Effector CD4-positive, alpha-beta T cell (primary cell): Measurements from ENCODE around the gene OAT.

Experiments
- DNase-seq: peaks from one replicate; pipeline ENCODE4 v3.0.0-alpha.2; 2020
- total RNA-seq: gene quantifications from one replicate; lab custom pipeline; 2026; lab: John Stamatoyannopoulos, UW

The OAT gene
- 89.3 reads per million, percentile 80 among the genes with 10 or more reads in this experiment for total RNA-seq

- DNase-seq, result peak; percentile 96
Measured at GRCh38 chr10:124418726-124419501, at the start of gene OAT. Gene OAT (minus strand): TSS chr10:124418923. CDS start chr10:124412171, 6,752 bp downstream.

DNA sequence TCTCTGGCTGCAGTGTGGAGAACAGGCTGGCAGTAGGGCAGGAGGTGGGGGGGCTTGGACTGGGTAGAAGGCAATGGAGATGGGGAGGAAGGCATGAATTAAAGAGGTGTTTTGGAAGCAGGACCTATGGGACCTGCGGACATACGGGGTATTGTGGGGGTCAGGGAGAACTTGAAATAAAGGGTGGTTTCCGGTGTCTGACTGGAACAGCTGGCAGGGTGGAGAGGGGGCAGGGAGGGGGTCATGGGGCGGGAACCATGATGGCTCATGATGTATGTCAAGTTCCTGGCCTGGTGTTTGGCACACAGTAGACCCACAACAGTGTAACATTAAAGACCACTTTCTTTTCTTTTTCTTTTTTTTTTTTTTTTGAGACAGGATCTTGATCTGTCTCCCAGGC is 48.4 kb upstream of the OAT start:
- DNase-seq, result no peak

- DNase-seq, result no peak
Measured at GRCh38 chr10:124465777-124466488, 47.2 kb upstream of the OAT start.

GRCh38 chr10:124465003-124465776 is 46.5 kb upstream of the OAT start:
- DNase-seq, result no peak

DNA sequence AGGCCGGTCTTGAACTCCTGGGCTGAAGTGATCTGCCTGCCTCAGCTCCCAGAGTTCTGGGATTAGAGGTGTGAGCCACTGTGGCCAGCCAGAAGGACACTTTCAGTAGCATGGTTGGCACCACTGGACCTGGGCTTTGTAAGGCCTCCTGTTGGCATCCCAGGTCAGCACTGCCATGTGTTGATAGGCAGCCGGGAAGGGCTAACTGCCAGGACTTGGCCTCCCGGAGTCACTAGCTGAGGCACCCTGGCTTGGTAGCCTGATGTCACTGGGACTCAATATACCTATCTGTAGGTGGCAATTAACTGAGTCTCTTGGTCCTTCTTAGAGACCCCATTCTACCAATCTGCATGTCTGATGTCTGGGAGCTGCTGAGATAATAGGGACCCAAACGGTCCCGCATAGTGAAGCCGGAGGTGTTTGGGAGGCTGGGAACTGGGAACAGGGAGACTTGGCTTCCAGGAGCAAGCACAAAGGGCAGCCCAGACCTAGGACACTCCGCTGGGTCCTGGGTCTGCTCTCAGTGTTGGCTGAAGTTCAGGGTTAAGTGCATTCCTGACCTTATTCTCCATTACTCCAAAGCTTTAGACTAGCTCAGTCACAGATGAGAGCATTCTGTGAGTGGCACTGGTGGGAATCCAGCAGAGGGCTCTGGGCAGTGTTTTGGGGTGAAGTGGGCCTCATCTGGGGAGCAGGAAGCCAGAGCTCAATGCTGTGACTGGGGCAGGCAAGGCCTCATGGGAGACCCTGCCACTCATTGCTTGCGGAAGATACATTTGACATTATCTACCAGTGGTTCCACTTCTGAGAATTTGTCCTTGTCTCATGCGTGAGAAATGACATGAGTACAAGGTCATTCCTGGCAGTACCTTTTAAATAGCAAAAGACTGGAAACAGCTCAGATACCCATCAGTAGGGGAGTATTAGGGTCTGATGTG is 45.6 kb upstream of the OAT start:
- DNase-seq, result no peak

- no peak for DNase-seq
Measured at GRCh38 chr10:124462348-124462695, 43.6 kb upstream of the OAT start.

- DNase-seq, result peak; percentile 77
Measured at GRCh38 chr10:124461642-124462347, 43.1 kb upstream of the OAT start, which contains the start of gene LHPP. Gene LHPP (plus strand): TSS chr10:124461823. CDS start chr10:124461863, 40 bp downstream.

DNA sequence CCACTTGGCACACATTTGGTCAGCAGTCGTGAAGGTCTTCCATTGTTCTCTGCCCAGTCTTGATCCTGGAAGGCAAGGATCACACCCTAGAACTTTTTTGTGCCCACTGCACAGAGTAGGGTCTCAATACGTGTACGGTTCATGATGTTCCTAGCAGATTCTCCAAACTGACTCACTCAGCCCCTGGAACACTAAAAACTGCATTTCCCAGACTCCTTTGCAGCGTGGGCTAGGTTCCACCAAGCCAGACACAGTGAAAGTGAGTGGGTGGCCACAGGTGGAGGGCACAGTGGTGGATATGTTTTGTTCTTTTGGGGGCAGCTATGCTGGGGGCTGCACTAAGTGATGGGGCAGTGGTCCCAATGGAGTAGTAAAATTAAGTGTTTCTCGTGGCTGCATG is 41.4 kb upstream of the OAT start:
- no peak for DNase-seq

- no peak for DNase-seq
Measured at GRCh38 chr10:124459395-124459794, 40.7 kb upstream of the OAT start.

DNA sequence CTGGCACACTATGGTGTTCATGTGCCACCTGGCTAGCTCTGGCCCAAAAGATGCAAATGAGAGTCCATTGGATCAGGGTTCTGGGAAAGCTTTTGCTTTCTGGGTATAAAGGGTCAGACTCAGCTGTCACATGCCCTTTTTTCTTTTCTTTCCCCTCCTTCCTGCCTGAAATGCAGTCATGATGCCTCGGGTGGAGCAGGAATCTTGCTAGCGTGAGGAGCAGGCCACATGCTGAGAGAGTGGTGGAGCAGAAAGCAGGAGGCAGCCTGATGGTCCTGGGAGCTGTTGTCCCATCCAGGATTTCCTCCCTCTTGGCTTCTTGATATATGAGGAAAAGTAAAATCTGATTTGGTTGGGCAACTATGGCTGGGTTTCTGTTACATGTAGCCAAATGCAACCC is 40.2 kb upstream of the OAT start:
- no peak for DNase-seq

GRCh38 chr10:124458473-124458872 is 39.8 kb upstream of the OAT start:
- no peak for DNase-seq

- no peak for DNase-seq
Measured at GRCh38 chr10:124455441-124455840, 36.7 kb upstream of the OAT start.

- DNase-seq, result no peak
Measured at GRCh38 chr10:124453960-124454610, 35.4 kb upstream of the OAT start.

DNA sequence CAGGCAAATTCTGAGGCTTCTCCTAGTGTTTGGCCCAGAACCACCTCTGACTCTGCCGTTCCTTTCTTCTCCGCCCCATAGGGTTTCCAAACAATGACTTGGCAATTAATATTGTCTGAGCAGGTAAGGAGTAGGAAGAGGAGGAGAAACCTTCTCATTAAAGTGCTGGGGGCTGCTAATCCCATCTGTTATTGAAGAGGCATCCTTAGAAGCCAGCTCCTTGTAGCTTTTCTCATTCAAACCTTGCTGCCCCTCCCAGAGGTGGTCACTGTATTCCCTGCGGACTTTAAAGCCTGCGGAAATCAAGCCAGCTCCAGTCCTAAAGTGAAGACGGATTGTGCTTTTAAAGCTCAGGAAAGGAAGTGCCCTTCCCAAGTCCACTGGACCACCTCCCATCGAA is 32.6 kb upstream of the OAT start:
- DNase-seq, result no peak

DNA sequence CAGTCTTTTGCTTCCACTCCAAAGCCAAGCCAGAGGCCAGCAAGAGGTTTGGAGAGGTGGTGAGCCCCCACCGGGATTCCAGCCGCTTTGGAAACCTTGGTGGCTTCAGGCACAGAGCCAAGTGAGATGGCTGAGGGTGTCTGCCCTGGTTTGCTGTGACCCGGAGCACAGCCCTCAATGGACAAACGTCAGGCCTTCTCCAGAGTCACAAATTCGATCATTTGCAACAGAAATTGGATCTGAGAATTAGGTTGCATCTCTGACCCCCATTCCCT is 32.0 kb upstream of the OAT start:
- no peak for DNase-seq

DNA sequence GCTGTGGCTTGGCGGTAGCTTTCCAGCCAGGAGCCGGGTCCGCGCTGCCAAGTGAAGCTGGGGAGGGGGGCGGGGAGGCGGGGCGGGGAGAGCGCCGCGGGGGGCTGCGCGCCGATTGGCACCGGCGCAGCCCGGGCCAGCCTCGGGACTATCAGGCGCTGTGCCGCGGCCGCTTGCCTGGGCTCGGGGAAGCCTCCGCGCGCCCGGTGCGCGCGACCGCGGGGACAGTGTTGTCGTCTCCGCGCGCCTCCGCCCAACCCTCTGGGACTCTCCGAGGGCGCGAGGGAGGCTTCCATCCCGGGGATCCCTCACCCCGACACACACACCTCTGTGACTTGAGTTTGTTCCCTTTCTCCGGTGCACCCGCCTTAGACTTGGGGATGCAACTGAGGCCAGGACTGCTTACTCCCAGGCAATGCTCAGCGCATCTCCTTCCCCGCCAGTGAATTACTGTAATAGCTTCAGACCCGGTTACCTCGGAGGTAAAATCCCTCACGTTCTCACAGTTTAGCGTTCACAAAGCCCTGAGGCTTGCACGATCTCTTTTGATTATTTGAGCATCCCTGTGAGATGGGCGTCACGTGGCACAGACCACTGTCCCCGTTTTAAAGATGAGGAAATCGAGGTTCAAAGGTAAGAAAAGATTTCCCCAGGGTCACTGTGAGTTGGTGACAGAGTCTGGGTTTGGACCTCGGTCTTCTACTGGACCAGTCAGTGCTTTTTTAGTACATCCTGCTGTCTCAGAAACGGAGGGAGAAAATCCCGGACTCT is 31.5 kb upstream of the OAT start, which contains the start of gene NKX1-2:
TSS of gene NKX1-2 (minus strand) at position 24 of the 771 bp plus-strand sequence. CDS start 92 bp downstream, outside the sequence.
- DNase-seq, result no peak

GRCh38 chr10:124449170-124450011 is 30.7 kb upstream of the OAT start:
- no peak for DNase-seq

DNA sequence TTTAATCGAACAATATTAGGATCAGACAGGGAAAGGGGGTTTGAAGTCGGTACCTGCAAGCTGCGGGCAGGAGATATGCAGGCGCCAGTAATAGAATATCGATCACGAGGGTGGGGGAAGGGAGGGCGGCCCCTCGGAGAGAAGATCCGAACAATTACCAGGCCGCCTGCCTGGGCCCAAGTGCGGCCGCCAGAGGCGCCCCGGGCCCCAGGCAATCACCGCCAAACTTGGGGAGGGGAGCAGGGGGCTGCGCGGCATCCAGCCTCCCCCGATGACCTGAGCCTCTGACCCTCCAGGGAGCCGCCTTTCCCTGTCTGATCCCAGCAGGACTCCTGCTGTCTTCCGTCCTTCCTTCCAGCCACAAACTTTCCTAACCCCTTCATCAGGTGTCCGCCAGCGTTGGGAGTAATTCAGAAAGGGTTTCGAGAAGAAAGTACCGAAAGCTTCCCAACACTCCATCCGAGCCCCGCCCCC is 30.0 kb upstream of the OAT start:
- DNase-seq, result no peak
